ENCODE data around the gene SOBP.
A peak's percentile ranks its signal among the peaks of the same experiment; 100 is the strongest.

Gene SOBP

DNA sequence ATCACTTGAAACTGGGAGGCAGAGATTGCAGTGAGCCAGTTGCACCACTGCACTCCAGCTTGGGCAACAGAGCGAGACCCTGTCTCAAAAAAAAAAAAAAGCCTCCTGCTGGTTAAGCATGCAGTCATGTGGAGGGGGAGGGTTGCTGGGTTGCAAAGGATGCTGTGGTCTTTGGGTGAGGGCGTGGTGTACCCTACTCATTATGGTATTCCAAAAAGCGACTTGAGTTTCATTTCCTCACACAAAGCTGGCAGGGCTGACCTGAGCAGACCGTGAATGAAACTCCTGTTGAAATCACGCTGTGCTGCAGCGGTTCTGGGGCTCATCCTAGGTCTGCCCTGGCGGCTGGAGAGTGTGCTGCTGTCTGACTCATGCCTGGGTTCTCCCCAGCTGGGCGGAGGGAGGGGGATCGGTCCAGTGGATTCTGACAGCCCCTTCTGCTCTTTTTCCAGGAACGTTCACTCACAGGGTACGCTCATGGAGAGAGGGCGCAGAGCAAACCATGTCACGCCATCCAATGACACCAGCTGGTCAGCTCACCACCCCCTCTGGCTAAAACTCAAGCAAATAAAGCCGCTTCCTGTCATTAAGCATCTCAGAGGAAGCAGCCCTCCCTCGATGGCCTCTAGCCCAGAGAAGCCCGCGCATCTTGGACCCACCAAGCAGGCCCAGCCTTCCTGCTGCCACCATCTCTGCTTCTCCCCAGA lies 168.0 kb downstream of the SOBP start (continued):
- TF ChIP-seq, protein P1, sequence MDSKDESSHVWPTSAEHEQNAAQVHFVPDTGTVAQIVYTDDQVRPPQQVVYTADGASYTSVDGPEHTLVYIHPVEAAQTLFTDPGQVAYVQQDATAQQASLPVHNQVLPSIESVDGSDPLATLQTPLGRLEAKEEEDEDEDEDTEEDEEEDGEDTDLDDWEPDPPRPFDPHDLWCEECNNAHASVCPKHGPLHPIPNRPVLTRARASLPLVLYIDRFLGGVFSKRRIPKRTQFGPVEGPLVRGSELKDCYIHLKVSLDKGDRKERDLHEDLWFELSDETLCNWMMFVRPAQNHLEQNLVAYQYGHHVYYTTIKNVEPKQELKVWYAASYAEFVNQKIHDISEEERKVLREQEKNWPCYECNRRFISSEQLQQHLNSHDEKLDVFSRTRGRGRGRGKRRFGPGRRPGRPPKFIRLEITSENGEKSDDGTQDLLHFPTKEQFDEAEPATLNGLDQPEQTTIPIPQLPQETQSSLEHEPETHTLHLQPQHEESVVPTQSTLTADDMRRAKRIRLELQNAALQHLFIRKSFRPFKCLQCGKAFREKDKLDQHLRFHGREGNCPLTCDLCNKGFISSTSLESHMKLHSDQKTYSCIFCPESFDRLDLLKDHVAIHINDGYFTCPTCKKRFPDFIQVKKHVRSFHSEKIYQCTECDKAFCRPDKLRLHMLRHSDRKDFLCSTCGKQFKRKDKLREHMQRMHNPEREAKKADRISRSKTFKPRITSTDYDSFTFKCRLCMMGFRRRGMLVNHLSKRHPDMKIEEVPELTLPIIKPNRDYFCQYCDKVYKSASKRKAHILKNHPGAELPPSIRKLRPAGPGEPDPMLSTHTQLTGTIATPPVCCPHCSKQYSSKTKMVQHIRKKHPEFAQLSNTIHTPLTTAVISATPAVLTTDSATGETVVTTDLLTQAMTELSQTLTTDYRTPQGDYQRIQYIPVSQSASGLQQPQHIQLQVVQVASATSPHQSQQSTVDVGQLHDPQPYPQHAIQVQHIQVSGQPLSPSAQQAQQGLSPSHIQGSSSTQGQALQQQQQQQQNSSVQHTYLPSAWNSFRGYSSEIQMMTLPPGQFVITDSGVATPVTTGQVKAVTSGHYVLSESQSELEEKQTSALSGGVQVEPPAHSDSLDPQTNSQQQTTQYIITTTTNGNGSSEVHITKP (tag by site-specific recombination; IDR thresholded peaks at IDR 0.05) = peak; percentile 58; the same call in 1 of the 2 replicates
- TF ChIP-seq SP7 (tag by site-specific recombination; IDR thresholded peaks at IDR 0.05) = peak; percentile 48
- TF ChIP-seq ZEB2 (tag by site-specific recombination; IDR thresholded peaks at IDR 0.05) = no peak; the same call in 1 of the 2 replicates
- peak; percentile 59 for TF ChIP-seq ZNF341 (tag by site-specific recombination; IDR thresholded peaks at IDR 0.05; ENCODE audit: low read depth)
- no peak for TF ChIP-seq ZNF174 (tag by site-specific recombination; IDR thresholded peaks at IDR 0.05)
- TF ChIP-seq, protein P2, sequence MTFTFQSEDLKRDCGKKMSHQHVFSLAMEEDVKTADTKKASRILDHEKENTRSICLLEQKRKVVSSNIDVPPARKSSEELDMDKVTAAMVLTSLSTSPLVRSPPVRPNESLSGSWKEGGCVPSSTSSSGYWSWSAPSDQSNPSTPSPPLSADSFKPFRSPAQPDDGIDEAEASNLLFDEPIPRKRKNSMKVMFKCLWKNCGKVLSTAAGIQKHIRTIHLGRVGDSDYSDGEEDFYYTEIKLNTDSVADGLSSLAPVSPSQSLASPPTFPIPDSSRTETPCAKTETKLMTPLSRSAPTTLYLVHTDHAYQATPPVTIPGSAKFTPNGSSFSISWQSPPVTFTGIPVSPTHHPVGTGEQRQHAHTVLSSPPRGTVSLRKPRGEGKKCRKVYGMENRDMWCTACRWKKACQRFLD (tag by site-specific recombination; IDR thresholded peaks at IDR 0.05) = no peak
- peak; percentile 82; the same call in 1 of the 2 replicates for TF ChIP-seq ZNF121 (tag by site-specific recombination; IDR thresholded peaks at IDR 0.05)
- TF ChIP-seq ZBTB20 (tag by site-specific recombination; IDR thresholded peaks at IDR 0.05) = peak; percentile 53; the same call in 1 of the 2 replicates
- peak; percentile 43; the same call in 1 of the 2 replicates for TF ChIP-seq GLIS1 (tag by site-specific recombination; IDR thresholded peaks at IDR 0.05)
- TF ChIP-seq, protein P3, sequence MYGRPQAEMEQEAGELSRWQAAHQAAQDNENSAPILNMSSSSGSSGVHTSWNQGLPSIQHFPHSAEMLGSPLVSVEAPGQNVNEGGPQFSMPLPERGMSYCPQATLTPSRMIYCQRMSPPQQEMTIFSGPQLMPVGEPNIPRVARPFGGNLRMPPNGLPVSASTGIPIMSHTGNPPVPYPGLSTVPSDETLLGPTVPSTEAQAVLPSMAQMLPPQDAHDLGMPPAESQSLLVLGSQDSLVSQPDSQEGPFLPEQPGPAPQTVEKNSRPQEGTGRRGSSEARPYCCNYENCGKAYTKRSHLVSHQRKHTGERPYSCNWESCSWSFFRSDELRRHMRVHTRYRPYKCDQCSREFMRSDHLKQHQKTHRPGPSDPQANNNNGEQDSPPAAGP (tag by site-specific recombination; IDR thresholded peaks at IDR 0.05) = 0 out of 2 replicates have a peak, but pooled peaks have one; percentile 22
- TF ChIP-seq KLF8 (tag by site-specific recombination; IDR thresholded peaks at IDR 0.05) = 0 out of 2 replicates have a peak, but pooled peaks have one; percentile 28
- no peak for TF ChIP-seq ZNF670 (tag by site-specific recombination; IDR thresholded peaks at IDR 0.05; ENCODE audit: low read depth)
- TF ChIP-seq ZFP69B (tag by site-specific recombination; IDR thresholded peaks at IDR 0.05) = 0 out of 2 replicates have a peak, but pooled peaks have one; percentile 39
- peak; percentile 19 for TF ChIP-seq WT1 (tag by site-specific recombination; IDR thresholded peaks at IDR 0.05)
- TF ChIP-seq, protein P4, sequence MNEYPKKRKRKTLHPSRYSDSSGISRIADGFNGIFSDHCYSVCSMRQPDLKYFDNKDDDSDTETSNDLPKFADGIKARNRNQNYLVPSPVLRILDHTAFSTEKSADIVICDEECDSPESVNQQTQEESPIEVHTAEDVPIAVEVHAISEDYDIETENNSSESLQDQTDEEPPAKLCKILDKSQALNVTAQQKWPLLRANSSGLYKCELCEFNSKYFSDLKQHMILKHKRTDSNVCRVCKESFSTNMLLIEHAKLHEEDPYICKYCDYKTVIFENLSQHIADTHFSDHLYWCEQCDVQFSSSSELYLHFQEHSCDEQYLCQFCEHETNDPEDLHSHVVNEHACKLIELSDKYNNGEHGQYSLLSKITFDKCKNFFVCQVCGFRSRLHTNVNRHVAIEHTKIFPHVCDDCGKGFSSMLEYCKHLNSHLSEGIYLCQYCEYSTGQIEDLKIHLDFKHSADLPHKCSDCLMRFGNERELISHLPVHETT (tag by site-specific recombination; IDR thresholded peaks at IDR 0.05) = no peak
- no peak for TF ChIP-seq BCL11A (tag by site-specific recombination; IDR thresholded peaks at IDR 0.05; ENCODE audit: low read depth)
- no peak for TF ChIP-seq GLIS2 (tag by site-specific recombination; IDR thresholded peaks at IDR 0.05)
- TF ChIP-seq ZNF600 (tag by site-specific recombination; IDR thresholded peaks at IDR 0.05) = peak; percentile 98
- TF ChIP-seq SP2 (tag by site-specific recombination; IDR thresholded peaks at IDR 0.05) = no peak
- peak; percentile 48; the same call in 1 of the 2 replicates for TF ChIP-seq MZF1 (tag by site-specific recombination; IDR thresholded peaks at IDR 0.05; ENCODE audit: borderline replicate concordance)
- peak; percentile 63 for TF ChIP-seq ZNF2 (tag by site-specific recombination; IDR thresholded peaks at IDR 0.05)
- TF ChIP-seq KLF9 (tag by site-specific recombination; IDR thresholded peaks at IDR 0.05; ENCODE audit: low read depth) = 0 out of 2 replicates have a peak, but pooled peaks have one; percentile 30
- TF ChIP-seq FEZF1 (tag by site-specific recombination; IDR thresholded peaks at IDR 0.05) = peak; percentile 20; the same call in 1 of the 2 replicates
- TF ChIP-seq KLF1 (tag by site-specific recombination; IDR thresholded peaks at IDR 0.05) = peak; percentile 34; the same call in 1 of the 2 replicates
- TF ChIP-seq ZNF24 (tag by site-specific recombination; IDR thresholded peaks at IDR 0.05) = peak; percentile 60; the same call in 1 of the 2 replicates
- TF ChIP-seq TRIM28 (IDR thresholded peaks at IDR 0.05; ENCODE audit: borderline replicate concordance, low read length) = 0 out of 2 replicates have a peak, but pooled peaks have one; percentile 49
- no peak for TF ChIP-seq HOXA7 (CRISPR knock-in tag; IDR thresholded peaks at IDR 0.05; ENCODE audit: borderline replicate concordance)

All from HEK293 (cell line).